CMK (cell line): Measurements from ENCODE around the gene DNAJC5G.

Experiments used
- DNase-seq: peaks from one replicate; pipeline ENCODE4 v3.0.0-alpha.2; 2010; ENCODE audit warnings: low read depth

The DNAJC5G gene

GRCh38 chr2:27275211-27276150 is at the start of gene DNAJC5G:
Gene DNAJC5G, plus strand, starts transcription at chr2:27275433. Its CDS starts 1,296 bp downstream, at chr2:27276729.
- DNase-seq, result no peak

DNA sequence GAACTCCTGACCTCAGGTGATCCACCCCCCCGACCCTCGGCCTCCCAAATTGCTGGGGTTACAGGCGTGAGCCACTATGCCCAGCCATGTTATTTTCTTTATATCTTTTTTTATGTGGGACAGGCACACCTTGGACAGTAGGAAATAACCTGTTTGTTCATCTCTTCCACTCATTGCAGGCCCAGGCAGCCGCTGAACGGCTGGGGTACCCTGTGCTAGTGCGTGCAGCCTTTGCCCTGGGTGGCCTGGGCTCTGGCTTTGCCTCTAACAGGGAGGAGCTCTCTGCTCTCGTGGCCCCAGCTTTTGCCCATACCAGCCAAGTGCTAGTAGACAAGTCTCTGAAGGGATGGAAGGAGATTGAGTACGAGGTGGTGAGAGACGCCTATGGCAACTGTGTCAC is 49.7 kb upstream of the DNAJC5G start:
- no peak for DNase-seq

DNA sequence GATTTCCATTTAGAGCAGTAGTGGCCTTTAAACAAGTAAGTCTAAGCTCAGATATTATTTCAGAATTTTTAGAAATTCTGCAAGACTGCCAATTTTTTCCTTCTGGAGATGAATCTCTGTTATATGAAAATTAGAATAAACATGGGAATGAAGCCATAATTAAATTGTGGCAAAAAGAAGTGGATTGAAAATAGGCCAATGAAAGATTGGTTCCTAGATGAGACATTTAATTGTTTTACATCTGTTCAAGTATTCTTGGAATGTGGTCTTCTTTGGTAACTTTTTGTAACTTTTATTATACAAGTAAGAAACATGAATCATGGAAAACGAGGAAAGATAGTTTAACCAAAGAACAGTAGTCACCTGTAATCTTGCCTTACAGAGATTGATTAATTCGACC is 47.7 kb upstream of the DNAJC5G start:
- no peak for DNase-seq

GRCh38 chr2:27231921-27232320 is 43.3 kb upstream of the DNAJC5G start:
- DNase-seq, result no peak

DNA sequence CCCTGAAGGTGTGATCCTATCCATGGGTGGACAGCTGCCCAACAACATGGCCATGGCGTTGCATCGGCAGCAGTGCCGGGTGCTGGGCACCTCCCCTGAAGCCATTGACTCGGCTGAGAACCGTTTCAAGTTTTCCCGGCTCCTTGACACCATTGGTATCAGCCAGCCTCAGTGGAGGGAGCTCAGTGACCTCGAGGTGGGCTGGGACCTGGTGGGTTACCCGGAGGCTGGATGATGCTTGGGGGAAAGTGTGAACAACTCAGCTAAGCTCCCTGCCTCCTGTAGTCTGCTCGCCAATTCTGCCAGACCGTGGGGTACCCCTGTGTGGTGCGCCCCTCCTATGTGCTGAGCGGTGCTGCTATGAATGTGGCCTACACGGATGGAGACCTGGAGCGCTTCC is 41.9 kb upstream of the DNAJC5G start:
- no peak for DNase-seq

GRCh38 chr2:27236136-27236535 is 39.1 kb upstream of the DNAJC5G start:
- DNase-seq, result no peak

- DNase-seq, result no peak
Observed at GRCh38 chr2:27236626-27237025, 38.6 kb upstream of the DNAJC5G start.

- no peak for DNase-seq
Observed at GRCh38 chr2:27237341-27237945, 37.8 kb upstream of the DNAJC5G start.

DNA sequence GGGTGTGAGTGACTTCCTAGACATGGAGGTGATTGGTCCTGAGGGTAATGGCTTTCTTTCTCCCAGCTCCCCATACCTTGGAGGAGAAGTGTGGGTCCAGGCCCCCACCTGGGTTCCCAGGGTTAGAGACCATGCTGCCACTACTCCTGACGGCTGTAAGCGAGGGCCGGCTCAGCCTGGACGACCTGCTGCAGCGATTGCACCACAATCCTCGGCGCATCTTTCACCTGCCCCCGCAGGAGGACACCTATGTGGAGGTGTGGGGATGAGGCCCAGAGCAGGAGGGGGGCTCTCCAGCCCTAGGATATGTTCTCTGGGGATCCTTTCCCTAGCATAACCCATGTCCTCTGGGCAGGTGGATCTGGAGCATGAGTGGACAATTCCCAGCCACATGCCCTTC is 36.3 kb upstream of the DNAJC5G start:
- no peak for DNase-seq

DNA sequence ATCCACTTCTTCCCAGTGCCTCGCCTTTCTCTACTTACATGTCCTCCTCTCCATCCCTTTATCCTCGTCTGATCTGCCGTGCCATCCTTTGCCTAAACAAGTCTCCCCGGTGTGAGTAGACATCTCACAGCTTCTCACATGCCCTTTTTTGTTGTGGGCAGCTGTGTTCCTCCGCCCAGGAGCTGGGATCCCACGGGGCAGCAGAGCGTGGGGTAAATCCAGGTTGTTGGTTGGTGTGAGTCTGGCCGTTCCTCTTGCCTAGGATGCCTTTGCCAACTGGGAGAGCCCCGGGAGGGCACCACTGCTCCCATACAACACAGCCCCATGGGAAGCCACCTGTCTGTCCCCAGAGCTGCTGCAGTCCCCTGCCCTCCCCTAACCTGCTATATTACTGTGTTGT is 34.8 kb upstream of the DNAJC5G start:
- DNase-seq, result no peak

- DNase-seq, result no peak
Observed at GRCh38 chr2:27241761-27242613, 33.2 kb upstream of the DNAJC5G start.

DNA sequence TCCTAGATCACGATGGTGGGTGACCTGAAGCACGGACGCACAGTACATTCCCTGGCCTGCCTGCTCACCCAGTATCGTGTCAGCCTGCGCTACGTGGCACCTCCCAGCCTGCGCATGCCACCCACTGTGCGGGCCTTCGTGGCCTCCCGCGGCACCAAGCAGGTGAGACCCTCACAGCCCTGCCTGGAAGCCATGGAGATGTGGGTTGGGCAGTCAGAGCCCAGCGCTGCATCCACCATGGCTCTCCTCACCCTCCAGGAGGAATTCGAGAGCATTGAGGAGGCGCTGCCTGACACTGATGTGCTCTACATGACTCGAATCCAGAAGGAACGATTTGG is 32.6 kb upstream of the DNAJC5G start:
- no peak for DNase-seq

GRCh38 chr2:27243391-27244130 is 31.7 kb upstream of the DNAJC5G start:
- no peak for DNase-seq

GRCh38 chr2:27245116-27245515 is 30.1 kb upstream of the DNAJC5G start:
- DNase-seq, result no peak

- no peak for DNase-seq
Observed at GRCh38 chr2:27245626-27246025, 29.6 kb upstream of the DNAJC5G start.

GRCh38 chr2:27247893-27248292 is 27.3 kb upstream of the DNAJC5G start:
- no peak for DNase-seq

DNA sequence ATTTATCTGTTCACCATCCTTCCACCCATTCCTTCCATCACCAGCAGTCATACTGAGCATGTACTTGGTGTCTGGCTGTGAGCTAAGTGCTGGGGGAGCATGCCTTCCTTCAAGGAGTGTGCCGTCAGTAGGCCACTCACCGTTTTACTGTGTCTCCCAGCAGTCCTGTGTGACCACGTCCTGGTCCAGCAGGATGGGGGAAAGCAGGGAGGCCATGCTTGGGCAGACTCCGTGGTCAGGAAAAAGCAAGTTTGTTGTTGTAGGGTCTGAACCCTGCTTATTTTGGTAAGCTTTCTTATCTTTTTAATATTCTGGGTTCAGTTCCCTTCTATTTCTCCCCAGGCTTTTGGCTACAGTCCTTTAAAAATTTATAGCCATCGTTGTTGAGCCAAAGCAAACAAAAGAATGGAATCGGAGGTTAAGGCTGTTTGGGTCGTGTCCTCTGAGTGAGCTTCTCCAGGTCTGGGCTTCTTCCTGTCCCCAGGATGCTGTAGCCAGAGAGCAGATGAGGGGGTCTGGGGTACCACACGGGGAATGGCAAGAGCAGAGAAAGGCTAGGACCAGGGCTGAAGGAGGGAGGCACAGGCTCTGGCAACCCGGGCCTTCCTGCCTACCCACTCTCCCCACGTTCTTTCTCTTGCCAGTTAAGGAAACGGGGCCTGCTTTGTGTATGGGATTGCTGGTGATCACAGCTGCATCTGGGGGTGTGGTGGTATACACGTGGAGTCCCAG is 25.9 kb upstream of the DNAJC5G start:
- no peak for DNase-seq

DNA sequence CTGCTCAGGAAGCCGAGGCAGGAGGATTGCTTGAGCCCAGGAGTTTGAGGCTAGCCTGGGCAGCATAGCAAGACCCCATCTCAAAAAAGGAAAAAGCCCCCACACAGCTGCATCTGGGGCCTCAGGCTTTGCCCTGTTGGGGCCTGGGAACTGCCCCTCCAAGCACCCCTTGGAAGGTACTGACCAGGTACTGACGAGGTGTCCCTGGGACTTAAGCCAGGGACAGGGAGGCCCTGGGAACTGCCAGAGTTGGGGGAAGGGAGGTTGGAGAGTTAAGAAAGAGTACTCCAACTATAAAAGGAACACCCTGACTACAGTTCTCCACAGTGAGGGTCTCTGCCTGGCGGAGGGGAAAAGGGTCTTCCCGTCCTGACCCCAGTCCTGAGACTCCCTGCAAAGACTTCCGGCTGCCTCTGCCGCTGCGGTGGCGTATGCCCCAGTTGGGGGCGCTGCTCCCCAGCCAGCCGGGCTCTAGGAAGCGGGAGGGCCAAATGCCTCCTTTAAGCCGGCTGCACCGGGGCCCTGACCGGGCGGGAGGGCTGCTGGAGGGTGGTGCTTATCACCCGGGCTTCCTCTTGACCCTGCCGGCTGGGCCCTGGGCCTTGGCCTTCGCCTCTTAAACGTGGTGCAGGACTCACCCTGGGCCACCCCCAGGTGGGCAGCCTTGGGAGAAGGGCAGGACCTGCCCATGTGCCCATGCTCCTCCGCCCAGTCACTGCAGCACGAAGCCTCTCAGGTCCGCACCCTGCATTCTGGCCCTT is 25.2 kb upstream of the DNAJC5G start:
- peak; percentile 50 for DNase-seq

DNA sequence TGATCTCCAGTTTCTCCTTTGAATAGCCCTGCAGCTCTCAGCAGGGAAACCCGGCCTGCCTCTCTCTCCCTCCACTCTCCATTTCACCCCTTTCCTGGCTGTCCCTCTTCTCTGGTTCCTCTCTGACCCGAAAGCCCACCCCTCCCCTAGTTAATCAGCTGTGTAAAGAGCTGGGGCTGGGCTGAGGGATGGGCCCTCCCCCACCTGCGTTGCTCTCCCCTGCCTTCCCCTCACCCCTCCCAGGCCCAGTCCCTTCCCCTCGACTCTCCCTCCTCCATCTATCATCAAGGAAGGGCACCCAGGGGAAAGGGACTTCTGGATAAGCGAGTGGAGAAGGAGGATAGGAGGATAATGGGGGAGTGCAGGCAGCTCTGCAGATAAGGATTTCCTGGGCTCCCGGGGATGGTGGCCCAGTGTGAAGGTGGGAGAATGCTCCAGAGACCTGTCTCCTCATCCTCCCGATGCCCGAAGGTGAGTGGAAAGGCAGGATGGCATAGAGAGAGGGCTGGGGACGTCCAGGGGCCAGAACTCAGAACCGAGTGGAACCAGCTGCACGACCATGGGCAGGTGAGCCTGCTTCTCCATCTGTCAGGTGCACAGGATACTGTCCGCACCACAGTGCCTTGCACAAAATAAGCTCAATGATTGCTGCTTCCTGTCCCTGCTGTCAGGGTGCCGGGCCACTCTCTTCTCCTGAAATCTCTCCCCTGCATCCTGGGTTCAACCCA is 24.4 kb upstream of the DNAJC5G start:
- DNase-seq, result no peak

DNA sequence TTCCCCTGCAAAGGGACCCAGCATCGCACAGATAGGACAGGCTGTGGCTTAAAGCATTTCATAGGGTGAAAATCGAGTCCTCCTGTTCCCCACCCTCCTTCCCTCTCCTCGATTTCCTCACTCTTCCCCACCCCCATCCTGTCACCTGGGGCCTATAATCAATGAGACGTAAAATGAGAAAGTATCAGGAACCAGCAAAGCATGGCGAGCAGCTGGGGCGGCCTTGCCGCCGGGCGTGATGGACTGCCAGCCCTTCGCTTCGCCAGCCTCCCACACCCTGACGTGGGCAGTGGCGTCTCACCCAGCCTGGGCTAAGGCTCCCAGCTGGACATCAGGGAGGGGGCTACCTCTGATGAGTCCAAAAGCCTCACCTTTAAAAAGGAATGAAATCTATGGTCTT is 23.5 kb upstream of the DNAJC5G start:
- no peak for DNase-seq
